Measurements from ENCODE around the gene GALNT8.
"Not testable (repeated sequence)": the region's sequence is repeated elsewhere in the genome, so short reads cannot be mapped to it uniquely, and the experiment has no call there.

Gene GALNT8

GRCh38 chr12:4744709-4745108 lies 24.5 kb downstream of the GALNT8 start:
- DNase-seq, result no peak

GRCh38 chr12:4745249-4745648 lies 25.0 kb downstream of the GALNT8 start:
- DNase-seq, result no peak

- not testable (repeated sequence) for DNase-seq
Observed at GRCh38 chr12:4751654-4752053, 31.5 kb downstream of the GALNT8 start.

GRCh38 chr12:4762773-4763172 lies 42.6 kb downstream of the GALNT8 start:
- peak; percentile 17 for DNase-seq

GRCh38 chr12:4763549-4763948 lies 43.3 kb downstream of the GALNT8 start:
- DNase-seq, result peak; percentile 92

- no peak for DNase-seq
Observed at GRCh38 chr12:4766445-4766844, 46.2 kb downstream of the GALNT8 start.

GRCh38 chr12:4767186-4767585 lies 47.0 kb downstream of the GALNT8 start:
- DNase-seq, result no peak

- no peak for DNase-seq
Observed at GRCh38 chr12:4768341-4768740, 48.1 kb downstream of the GALNT8 start.

- no peak for DNase-seq
Observed at GRCh38 chr12:4769073-4769472, 48.9 kb downstream of the GALNT8 start.

GRCh38 chr12:4771172-4771959 lies 51.2 kb downstream of the GALNT8 start:
- DNase-seq, result no peak

- DNase-seq, result no peak
Observed at GRCh38 chr12:4771960-4772566, 51.9 kb downstream of the GALNT8 start.

GRCh38 chr12:4775936-4776335 lies 55.7 kb downstream of the GALNT8 start:
- DNase-seq, result no peak

GRCh38 chr12:4779749-4780148 lies 59.5 kb downstream of the GALNT8 start:
- peak; percentile 70 for DNase-seq

- peak; percentile 66 for DNase-seq
Observed at GRCh38 chr12:4780641-4781611, 60.7 kb downstream of the GALNT8 start.

GRCh38 chr12:4784404-4785054 lies 64.3 kb downstream of the GALNT8 start:
- no peak for DNase-seq

- no peak for DNase-seq
Observed at GRCh38 chr12:4786795-4787194, 66.6 kb downstream of the GALNT8 start.

GRCh38 chr12:4787965-4788364 lies 67.8 kb downstream of the GALNT8 start:
- DNase-seq, result no peak

- no peak for DNase-seq
Observed at GRCh38 chr12:4789776-4790175, 69.6 kb downstream of the GALNT8 start.

- DNase-seq, result no peak
Observed at GRCh38 chr12:4791497-4791896, 71.3 kb downstream of the GALNT8 start.

GRCh38 chr12:4794491-4794890 lies 74.3 kb downstream of the GALNT8 start:
- DNase-seq, result no peak

GRCh38 chr12:4796216-4796615 lies 76.0 kb downstream of the GALNT8 start:
- DNase-seq, result no peak

- no peak for DNase-seq
Observed at GRCh38 chr12:4796694-4797482, 76.7 kb downstream of the GALNT8 start.
